ENCODE data around the gene INTS6.
"Not testable (repeated sequence)": the region's sequence is repeated elsewhere in the genome, so short reads cannot be mapped to it uniquely, and the experiment has no call there.

INTS6 gene

DNA sequence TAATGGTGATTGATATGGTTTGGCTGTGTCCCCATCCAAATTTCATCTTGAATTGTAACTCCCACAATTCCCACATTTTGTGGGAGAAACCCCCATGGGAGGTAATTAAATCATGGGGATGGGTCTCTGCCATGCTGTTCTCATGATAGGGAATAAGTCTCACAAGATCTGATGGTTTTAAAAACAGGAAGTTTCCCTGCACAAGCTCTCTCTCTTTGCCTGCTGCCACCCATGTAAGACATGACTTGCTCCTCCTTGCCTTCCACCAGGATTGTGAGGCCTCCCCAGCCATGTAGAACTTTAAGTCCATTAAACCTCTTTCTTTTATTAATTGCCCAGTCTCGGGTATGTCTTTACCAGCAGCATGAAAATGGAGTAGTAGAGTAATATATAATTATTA is 37.5 kb downstream of the INTS6 start:
- not testable (repeated sequence) for DNase-seq (ENCODE audit: low spot score)

- DNase-seq (ENCODE audit: low spot score), result no peak
These were observed 40.4 kb downstream of the INTS6 start for GRCh38 chr13:51412431-51412830.

- no peak for DNase-seq (ENCODE audit: low spot score)
These were observed 47.7 kb downstream of the INTS6 start for GRCh38 chr13:51405176-51405575.

GRCh38 chr13:51397262-51397941 is 55.4 kb downstream of the INTS6 start:
- peak; percentile 49 for DNase-seq (ENCODE audit: low spot score)

- DNase-seq (ENCODE audit: low spot score), result peak; percentile 31
These were observed 56.5 kb downstream of the INTS6 start for GRCh38 chr13:51396352-51396751.

DNA sequence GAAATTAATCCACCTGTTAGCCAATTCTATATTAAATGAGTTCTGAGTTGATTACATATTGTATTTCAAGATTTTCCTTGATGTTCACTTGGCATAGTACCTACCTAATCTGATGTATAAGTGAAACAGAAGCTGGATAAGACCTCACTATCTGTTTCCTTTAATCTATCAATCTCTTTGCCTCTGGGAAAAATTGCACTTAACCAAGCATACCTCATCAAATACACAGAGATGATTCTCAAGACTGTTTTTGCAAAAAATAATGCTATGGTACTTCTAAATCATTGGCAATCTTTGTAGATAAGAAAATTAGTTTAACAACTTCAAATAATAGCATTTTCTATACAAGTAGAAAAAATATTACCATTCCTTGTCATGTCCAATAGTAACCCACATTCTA is 58.1 kb downstream of the INTS6 start:
- DNase-seq (ENCODE audit: low spot score), result no peak

DNA sequence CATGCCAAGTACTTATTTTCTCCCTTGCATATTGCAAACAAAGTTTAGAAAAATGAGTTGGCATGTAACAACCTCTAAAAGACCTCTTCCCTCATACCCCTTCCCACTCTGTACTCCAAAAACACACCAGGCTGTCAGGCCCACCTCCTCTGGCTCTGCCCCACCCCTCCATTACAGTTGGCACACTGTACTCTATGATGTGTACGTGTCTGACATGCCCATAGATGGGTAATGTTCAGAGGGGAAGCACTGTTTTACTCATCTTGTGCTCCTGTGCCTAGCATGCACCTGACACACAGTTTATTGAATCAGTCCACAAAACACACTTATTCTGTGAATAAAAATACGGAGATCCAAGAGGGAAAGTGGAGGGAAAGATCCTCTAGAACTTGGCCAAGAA is 67.7 kb downstream of the INTS6 start:
- no peak for DNase-seq (ENCODE audit: low spot score)

DNA sequence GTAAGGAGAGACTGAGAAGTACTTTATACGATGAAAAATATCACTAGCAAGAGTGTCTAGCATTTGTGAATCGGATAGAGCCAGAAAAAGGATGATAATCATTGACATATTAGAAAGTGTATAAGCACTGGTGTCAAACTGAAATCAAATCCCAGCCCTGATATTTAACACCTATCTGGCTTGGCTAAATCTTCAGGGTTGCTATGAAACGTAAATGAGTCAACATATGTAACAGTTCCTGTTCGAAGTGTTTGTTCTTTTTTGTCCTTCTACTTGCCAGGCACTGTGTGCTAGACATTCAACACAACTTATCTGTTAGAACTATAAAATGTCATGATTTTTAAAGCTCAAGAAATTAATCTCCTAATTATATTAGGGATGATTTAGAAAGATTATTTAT is 72.6 kb downstream of the INTS6 start:
- DNase-seq (ENCODE audit: low spot score), result no peak

DNA sequence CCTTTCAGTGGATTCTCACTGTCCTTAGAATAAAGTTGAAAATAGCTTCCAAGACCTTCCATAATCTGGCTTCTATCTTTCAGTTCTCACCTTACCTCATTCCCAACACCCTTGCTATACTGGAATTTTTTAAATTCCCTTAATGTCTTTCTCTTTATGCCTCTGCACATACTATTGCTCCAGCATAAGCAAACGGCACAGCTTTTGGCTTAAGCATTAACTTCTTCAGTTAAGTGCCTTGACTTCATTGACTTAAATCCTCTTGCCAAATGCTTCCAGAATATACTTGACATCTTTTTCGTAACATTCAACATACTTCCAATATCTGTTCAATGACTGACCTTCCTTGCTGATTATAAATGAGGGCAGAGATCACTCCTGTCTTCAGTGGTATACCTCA is 79.4 kb downstream of the INTS6 start:
- no peak for DNase-seq (ENCODE audit: low spot score)

DNA sequence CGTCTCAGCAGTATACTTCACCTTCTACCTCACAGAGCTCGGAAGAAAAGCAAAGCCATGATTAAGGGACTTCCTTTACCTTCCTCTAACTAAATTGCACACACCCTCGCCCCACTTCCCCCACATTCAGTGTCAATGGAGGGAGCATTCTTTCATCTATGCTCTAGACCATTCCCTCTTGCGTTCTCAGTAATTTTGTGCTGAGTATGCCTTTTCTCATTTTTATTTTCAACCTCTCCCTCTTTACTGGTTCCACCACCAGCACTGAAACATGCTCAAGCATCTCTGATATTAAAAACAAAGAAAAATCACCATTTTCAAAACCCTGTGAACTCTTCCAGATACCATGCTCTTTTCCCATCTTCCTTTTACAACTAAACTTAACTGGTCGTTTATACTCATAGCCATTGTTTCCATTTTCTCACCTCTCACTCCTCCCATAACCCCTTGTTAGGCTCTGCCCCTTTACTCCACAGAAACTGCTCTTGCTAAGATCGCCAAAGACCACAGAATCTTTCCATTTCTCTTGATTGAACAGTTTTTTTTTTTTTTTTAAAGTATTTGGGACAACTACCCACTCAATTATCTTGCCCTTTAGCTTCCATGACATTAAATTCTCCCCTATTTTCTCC is 81.0 kb downstream of the INTS6 start:
- no peak for DNase-seq (ENCODE audit: low spot score)

GRCh38 chr13:51370811-51371210 is 82.0 kb downstream of the INTS6 start:
- DNase-seq (ENCODE audit: low spot score), result no peak

- no peak for DNase-seq (ENCODE audit: low spot score)
These were observed 82.7 kb downstream of the INTS6 start for GRCh38 chr13:51370116-51370515.

DNA sequence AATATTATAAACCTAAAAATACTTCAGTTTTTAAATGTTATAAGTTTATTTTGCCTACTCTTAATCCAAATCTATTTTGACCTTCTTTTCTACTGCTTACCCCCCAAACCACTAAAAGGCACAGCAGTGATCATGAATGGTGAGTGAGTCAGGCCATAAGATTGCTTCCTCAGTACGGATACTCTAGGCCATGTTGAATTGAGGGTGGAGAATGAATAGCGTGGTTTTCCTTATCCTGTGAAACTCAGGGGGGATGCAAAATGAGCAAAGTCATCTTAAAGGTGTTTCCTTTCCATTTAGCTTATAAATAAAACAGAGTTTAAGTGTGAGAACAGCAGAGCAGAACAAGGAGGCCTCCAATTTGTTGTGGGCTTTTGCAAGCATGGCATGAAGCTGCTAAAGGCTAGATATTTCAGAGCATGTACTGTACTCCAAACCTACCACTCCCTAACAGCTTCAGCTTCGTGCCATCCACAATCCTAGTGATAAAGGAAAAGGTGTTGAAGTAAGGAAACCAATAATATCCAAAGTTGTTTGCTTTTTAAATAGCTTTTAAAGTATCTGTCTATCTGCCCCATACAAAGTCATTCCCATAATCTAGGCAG is 88.3 kb downstream of the INTS6 start:
- DNase-seq (ENCODE audit: low spot score), result no peak

DNA sequence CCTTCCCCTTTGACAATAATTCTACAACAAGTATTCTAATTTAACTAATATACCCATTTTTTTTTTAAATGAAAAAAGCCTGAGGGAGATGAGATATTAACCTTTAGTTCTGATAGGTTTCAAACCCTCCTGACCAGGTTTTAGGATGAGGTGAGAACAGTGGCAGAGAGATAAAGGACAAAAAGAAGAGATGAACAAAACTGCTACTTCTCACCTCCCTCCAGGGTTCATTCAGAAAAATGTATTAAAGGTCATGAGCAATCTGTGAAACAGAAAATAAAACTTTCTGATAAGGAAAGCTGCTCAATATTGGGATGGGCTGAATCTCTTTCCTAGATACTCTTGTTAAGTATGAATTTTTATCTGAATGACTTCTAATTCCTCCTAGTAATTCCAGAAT is 89.2 kb downstream of the INTS6 start:
- DNase-seq (ENCODE audit: low spot score), result no peak

DNA sequence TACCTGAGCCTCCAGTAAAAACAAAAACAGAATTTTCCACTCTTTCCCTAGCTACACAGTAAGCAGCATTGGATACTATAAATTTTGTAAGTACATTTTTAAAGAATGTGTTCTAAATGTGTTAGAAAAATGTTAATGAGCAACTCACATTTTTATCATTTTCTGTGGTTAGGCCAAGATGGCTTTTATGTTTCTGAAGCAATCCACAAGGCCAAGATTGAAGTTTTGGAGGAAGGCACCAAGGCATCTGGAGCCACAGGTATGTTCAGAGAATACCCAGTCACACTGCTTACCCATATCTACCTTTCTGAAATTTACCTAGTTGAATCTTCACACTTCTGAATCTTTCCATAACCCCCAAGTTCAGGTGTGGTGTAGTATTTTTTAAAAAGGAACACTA is 91.7 kb downstream of the INTS6 start:
- DNase-seq (ENCODE audit: low spot score), result no peak

- DNase-seq (ENCODE audit: low spot score), result no peak
These were observed 92.3 kb downstream of the INTS6 start for GRCh38 chr13:51360489-51360888.

- no peak for DNase-seq (ENCODE audit: low spot score)
These were observed 93.5 kb downstream of the INTS6 start for GRCh38 chr13:51359352-51359751.

GRCh38 chr13:51357928-51358595 is 94.8 kb downstream of the INTS6 start:
- no peak for DNase-seq (ENCODE audit: low spot score)

- no peak for DNase-seq (ENCODE audit: low spot score)
These were observed 97.6 kb downstream of the INTS6 start for GRCh38 chr13:51355217-51355616.

DNA sequence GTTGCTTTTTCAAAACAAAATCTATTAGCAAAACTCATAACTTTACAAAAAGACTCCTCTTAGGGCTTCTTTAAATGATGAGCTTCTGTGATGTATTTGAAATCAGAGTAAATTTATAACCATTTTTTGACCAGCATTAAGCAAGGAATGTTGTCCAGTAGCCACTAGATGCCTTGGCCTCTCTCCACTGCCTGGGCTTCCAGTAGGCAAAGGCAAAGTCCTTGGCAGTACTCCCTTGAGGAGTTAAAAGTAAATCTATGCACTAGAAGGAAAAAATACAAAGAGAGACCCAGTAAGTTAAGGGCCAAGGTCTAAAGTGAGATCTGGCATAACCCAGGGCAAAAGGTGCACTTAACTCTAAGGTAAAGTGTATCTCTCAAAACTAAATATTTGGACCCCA is 103.8 kb downstream of the INTS6 start:
- DNase-seq (ENCODE audit: low spot score), result no peak

DNA sequence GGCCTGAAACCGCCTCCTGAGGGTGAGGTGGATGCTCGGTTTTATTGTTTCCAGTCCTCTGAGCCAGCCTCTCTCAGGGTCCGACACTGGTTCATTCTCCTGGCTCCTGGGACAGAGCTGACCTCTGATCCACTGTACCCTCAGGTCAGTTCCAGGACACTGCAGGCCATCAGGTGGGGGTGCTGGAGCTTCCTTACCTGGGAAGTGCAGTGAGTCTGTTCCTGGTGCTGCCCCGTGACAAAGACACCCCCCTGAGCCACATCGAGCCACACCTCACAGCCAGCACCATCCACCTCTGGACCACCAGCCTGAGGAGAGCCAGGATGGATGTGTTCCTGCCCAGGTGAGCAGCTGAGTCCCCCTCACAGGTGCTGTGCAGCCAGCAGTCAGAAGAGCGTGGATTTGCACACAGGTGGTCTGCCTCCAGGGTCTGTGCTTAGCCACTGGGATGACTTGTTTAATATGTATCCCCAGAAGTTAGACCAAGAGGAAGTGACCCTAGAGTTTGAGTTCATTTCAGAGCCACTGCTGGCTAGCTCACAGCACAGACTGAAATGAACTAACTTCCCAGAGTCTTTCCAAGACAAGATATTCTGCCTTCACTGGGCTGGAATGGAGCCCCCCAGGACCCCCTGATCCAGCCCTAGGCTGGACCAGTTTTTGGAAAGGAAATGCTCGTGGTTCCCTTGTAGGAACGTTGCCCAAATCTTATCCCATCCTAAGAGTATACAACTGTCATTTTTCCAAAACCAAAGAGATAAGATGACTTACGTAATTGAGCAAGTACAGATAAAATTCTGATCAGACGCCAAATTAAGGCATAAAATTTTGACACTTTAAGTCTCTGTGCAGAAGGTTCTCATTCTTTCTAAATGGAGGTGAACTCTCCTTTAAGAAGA is 104.5 kb downstream of the INTS6 start:
- DNase-seq (ENCODE audit: low spot score), result no peak

- DNase-seq (ENCODE audit: low spot score), result no peak
These were observed 105.7 kb downstream of the INTS6 start for GRCh38 chr13:51347099-51347498.

Data from pons (tissue), 1 donor.